ENCODE measurements around the gene ARAP3.

ARAP3 gene

DNA sequence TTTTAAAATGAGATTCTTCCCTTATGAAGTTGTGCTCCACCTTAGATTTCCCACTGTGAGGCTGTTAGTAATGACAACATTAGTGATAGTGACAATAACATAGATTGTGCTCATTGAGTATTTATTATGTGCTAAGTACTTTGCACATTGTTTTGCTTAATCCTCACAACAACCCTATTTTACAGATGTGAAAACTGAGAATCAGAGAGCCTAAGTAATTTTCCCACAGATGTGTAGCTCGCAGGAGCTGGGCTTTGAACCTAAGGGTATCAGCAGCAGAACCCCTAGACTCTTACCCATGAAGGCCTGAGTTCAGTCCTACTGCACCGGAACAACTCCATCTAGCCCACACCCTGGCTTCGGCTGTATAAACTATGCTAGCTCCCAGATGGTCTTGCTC lies 15.6 kb upstream of the ARAP3 start:
- DNase-seq (ENCODE audit: low read depth in 3 of 3) = no peak

DNA sequence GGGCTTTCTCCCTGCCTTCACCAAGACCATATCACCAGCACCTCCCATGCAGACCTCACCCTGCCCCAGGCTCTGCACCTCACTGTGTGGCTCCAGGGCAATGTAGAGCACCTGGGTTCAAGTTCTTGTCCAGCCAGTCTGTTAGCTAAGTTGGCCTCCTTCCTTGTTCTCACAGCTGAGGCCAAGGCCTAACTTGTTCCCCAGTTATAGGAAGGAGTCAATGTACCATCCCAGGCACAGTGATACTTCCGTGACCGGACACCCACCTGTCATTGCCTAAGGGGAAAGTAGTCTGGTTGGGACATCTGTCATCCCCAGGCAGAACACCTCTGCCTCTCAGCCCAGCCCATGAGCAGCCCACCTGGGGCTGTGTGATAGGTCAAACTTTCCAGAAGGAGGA lies 14.4 kb upstream of the ARAP3 start:
- no peak for DNase-seq (ENCODE audit: low read depth in 3 of 3)

DNA sequence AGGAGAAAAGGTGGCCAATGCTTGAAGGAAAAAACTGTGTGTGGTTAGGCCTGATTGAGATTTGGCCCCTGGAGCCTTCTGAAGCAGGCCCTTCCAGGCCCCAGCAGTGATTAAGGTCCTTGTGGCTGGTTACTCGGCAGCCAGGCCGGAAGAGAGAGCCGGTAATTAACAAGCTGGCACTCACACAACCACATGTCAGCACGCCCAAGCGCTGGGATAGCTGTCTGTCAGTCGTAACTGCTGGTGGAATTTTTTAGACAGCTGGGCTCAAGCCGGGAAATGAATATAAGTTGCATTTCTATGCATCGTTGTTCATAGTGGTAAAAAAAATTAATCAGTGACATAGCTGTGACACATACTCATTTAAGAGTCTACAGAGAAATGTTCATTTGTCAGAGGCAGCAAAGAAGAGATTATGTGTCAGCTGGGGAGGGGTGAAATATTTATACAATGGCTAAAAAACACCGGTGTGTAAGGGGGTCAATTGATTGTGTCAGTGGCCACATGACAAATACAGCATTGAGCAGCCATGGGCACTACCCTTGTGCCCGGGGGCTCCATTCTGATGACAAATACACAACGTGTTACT lies 13.7 kb upstream of the ARAP3 start:
- no peak for DNase-seq (ENCODE audit: low read depth in 3 of 3)

DNA sequence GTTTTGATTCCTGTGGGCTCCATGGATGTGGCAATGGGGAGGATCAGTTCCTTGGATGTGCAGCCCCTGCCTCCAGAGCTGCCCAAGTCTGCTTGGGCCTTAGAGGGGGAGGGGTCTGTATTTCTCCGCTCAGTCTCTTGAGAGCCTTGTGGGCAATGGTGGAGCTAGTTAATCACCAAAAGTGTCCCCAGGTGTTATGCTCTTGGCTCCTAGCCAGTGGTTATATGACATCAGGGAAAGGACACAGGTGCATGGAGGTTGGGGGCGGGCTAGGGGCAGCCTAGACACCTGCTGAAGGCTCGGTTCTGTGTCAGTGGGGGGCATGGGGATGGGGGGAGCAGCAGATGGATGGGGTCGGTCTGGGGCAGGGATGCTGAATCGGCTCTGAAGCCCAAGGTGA lies 12.4 kb upstream of the ARAP3 start:
- no peak for DNase-seq (ENCODE audit: low read depth in 3 of 3)

- DNase-seq (ENCODE audit: low read depth in 3 of 3) = peak; percentile 38 to 75 (median 66)
Measured at GRCh38 chr5:141692919-141693725, 11.1 kb upstream of the ARAP3 start.

DNA sequence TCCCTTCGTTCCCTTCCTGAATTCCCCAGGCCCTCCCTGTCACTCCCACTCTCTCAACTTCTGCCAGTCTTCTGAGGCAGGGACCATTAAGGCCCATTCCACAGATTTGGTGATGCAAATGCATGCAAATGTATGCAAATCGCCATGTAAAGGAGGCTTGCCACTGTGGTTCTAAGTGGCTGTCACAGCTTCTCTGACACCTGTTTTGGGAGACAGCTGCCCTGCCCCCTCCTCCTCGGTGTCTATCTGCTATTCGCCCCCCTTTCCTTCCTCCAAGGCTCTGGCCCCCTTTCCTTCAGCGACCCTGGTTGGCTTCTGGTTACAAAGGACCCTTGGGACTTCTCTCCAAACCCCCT lies 10.5 kb upstream of the ARAP3 start:
- DNase-seq (ENCODE audit: low read depth in 3 of 3) = no peak

GRCh38 chr5:141691867-141692532 lies 10.0 kb upstream of the ARAP3 start:
- peak; percentile 73 to 80 (median 75) for DNase-seq (ENCODE audit: low read depth in 3 of 3)

DNA sequence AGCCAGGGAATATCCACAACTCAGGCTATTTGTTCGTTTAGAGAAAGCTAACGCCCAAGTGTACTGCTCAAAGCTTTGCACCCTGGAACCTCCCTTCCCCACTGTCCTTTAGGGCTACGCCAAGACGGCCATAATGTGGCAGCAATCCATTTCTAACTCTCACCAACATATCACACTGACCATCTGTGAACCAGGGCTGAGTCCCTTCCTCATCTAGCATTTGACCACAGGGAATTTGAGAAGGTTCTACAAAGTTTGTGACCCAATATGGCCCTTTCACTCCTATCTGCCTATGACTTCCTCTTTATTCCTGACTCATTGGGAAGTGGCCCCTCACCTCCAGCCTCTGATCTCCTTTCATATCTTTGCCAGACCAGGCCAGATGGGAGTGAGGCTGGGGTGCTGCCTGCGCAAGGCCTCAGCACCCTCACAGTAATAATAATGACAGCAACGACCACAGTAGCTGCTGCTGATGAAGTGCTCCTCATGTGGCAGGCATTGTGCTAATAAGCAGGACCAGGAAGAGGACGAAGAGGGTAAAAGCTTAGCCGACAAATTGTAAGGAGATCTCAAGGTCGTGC lies 9.3 kb upstream of the ARAP3 start:
- no peak for DNase-seq (ENCODE audit: low read depth in 3 of 3)

DNA sequence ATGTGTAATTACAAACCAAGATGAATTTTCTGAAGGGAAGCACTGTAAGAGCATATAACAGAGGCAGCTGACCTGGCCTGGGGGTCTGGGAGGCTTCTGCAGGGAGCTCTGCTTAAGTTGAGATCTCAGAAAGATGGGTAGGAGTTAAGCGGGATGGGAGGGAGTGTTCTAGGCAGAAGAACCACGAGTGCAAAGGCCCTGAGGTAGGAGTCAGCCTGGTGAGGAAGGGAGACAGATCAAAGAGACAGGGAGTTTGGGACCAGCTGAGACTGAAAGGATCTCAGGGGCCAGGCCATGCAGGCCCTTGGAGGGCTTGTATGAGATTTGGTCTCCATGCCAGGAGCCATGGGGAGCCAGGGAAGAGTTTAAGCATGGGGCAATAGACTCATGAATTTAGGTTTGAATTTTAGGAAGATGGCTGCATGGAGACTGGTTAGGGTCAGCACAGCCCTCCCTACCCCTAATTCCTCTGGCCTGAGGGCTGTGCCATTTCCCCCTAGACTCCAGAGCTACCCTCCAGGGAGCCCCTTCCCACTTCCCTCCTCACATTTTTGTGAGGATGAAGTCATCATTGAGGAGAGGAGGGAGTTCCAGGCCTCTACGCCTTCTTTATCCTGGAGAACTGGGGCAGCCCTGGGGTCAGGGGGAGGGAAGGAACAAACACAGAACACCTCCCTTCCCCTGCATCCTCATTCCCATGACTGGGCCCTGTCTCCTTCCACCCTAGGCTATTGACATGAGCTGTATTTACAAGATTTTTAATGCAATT lies 4.8 kb upstream of the ARAP3 start:
- DNase-seq (ENCODE audit: low read depth in 3 of 3) = no peak

DNA sequence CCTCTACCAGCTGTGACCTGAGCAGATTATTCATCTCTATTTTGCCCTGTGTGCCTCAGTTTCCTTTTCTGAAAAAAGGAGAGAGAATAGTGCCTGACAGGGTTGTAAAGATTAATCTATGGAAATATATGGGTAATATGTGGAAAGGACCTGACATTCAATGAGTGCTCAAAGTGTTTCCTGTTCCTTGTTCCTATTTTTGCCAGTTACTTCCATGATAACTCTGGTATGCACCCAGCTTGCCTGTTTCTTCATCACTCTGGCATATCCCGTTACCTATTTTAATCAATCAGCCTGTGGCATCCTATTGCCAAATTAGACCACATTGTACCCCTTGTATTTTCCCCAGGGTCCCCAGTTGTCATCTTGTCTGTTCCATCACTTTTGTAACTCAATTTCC lies 3.6 kb upstream of the ARAP3 start:
- DNase-seq (ENCODE audit: low read depth in 3 of 3) = no peak

DNA sequence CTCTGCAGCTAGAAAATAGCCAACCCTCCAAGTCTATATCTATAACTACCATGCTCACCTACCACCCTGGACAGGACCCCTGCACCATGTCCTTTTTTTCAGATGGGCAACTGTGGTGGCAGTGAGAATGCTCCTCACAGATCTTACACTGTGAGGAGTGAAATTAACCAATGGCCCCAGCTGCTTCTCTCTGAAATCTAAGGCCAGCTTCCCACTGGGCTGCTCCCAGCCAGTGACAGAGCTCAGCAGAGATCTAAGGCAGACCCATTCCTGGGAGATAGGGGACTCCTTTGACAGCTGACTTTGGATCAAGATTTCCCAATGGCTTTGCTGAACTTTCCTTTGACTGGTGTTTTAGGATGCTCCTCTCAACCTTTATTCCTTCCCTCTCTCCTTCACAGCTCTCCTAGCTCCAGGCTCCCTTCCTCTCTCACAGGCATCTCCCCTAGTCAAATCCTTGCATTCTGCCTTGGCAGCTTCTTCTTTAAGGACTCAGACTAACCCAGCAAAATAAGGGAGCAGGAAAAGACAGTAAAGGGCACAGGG lies 1.6 kb upstream of the ARAP3 start:
- DNase-seq (ENCODE audit: low read depth in 3 of 3) = no peak

DNA sequence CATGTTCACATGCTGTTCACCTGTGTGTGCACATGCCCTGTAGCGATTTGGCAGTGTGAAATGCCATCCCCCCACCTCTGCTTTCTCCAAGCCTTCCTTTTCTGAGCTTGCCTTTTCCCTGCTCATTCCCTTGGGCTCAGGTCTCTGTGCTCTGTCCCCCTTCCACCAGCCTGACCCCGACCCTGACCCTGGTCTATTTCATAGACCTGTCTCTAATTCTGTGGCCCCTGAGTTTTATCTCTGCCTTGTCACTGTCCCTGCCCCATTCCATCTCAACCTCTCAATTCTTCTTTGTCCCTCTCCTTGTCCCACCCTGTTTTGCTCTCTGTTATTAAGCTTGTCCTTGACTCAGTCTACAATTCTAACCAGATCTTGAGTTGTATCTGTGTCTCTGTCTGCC lies 735 bp downstream of the ARAP3 start:
- DNase-seq (ENCODE audit: low read depth in 3 of 3) = no peak

DNA sequence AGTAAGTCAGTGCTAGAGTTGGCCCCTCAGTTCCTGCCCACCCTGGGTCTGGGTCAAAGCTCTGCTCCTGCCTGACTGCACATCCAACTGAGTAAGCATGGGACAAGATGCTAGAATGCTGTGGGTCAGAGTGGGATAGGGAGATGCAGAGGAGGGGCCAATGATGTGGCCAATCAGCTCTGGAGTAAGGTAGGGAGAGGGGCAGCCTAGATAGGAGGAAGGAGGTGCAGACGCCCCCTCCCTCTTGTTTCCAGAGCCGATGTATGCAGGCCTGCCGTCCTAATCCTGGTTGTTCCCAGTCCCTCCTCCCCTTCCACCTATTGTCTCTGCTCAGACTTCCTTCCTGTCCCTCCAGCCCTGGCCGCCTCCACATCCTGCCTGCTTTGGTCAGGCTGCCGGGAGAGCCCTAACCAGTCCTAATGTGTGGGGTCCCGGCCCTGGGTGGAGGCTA lies 1.3 kb downstream of the ARAP3 start:
- DNase-seq (ENCODE audit: low read depth in 3 of 3) = no peak

- no peak for DNase-seq (ENCODE audit: low read depth in 3 of 3)
Measured at GRCh38 chr5:141680178-141680577, 1.9 kb downstream of the ARAP3 start.

- no peak for DNase-seq (ENCODE audit: low read depth in 3 of 3)
Measured at GRCh38 chr5:141677415-141677814, 4.6 kb downstream of the ARAP3 start.

DNA sequence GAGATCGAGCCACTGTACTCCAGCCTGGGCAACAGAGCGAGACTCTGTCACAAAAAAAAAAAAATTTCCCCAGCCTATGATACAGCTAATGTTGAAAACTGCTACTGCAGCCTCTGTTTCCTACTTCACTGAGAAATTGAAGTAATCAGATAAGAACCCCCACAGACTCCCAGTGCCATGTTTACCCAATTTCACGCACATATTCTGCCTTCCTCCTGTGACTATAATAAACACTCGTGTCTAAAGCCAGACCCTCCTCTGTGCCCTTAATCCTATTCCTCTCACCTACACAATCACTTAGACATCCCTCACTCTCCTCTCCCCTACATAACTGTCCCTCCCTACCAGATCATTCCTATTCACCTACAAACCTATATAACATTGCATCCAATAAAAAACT lies 6.4 kb downstream of the ARAP3 start:
- DNase-seq (ENCODE audit: low read depth in 3 of 3) = no peak

- no peak for DNase-seq (ENCODE audit: low read depth in 3 of 3)
Measured at GRCh38 chr5:141674747-141675146, 7.3 kb downstream of the ARAP3 start.

DNA sequence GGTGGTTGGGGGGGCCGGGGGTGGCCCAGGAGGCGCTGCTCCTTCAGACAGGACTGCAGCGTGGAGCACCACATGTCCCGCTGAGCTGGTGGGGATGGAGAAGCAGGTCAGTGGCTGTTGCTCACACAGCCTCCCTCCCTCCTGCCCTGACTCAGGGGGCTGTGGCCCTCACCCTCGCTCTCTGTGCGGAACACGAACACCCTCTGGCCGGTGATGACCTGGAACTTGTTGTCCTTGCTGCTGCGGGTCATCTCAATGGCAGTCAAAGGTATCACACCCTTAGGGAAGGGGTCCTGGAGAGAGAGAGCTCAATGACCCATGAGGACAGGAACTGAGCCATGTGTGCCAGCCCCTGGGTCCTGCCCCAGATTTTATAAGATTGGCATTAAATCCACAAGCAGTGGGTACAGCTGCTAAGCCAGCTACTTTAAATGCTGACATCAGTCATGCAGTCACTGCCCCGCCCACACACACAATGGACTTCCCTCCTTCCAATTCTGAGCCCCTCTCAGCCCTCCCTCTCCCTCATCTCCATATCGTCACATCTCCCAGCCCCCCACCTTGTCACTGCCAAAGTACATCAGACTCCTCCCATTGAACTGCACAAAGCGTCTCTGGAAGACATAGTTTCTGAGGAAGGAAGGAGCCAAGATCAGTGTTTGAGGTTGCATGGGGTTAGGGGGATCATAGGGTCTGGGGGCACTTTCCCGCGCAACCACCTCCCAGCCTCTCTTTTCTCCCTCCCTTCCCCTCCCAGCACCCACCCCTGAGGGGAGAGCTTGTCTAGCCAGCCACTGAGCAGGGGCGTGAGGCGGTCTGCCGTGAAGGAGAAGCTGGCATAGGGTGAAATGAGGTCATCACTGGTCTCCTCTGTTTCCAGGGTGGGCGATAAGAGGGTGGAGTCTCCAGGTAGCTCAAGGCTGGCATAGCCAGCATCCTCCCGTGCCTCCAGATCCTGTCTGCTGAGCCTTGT lies 8.9 kb downstream of the ARAP3 start:
- no peak for DNase-seq (ENCODE audit: low read depth in 3 of 3)

DNA sequence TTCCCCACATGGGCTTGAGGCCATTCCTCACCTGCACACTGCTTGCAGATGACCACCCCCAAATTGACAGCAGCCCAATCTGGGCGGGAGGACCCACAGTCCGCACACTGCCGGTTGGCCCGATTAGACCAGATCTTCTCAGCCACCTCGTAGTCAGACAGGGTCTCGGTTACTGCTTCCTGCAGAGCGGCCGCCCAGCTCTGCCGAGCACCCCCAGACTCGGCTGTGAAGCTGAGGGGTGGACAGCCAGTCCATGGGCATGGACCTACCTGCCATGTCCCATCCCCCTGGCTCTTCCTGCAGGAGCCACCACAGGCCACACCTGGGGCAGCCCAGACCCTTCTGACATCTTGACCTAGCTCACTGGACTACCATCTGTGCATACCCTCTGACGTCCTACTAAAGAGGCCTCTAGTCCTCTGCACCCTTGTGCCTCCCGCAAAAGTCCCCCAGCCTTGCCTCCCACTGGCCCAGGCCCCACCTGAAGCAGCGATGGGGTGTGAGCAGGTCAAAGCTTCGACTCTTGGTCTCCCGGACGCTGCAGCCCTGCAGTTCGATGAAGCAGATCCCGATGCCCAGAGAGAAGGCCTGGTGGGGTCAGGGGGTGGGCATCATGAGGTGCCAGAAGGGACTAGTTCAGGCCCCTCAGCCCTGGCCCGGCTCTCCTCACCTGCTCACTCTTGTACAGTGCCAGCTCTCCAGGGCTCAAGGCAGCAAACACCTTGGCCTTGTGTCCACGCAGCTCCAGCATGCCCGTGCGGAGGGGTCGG lies 9.8 kb downstream of the ARAP3 start:
- no peak for DNase-seq (ENCODE audit: low read depth in 3 of 3)

DNA sequence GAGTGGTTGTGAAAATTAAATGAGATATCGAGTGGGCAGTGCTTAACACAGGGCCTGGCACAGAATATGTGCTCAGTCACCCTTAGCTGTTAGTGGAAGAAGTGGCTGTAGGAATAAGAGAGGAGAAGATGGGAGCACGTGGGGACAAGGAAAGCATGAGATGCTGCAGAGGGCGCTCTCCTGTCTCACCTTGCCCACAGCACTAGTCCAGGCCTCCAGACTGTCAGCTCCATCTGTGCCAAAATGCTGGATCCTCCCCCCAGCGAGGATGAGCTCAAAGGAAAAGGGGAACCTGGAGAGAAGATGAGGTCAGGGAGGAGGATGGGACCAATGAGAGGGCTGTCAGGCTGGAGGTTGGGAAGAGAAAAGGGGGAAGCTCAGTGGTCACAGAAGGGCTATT lies 12.5 kb downstream of the ARAP3 start:
- no peak for DNase-seq (ENCODE audit: low read depth in 3 of 3)
